ENCODE results near the gene TBKBP1. TPM values are rescaled to one million over a fixed set of nuclear protein-coding genes. Genes with fewer than 3 reads are reported as not detected.

Gene TBKBP1
- total RNA-seq = 10 to 100 TPM in 3 of 4 donors, 1 to 10 TPM in 1; 4.0 to 15.6 (median 10.5) TPM

GRCh38 chr17:47693731-47694580, at the start of gene TBKBP1:
Gene TBKBP1, plus strand, starts transcription at chr17:47694161. Its CDS starts 1,952 bp downstream, at chr17:47696113.
- ATAC-seq (ENCODE audit: low FRiP score) (peak; percentile 17), DNase-seq (ENCODE audit: low spot score) (no peak)
- no peak for TF ChIP-seq CTCF (IDR thresholded peaks at IDR 0.05)

GRCh38 chr17:47644324-47644723, 49.6 kb upstream of the TBKBP1 start:
- no peak for ATAC-seq (ENCODE audit: low FRiP score)
- no peak for TF ChIP-seq CTCF (IDR thresholded peaks at IDR 0.05)
- no peak for DNase-seq (ENCODE audit: low spot score)

GRCh38 chr17:47649153-47649971, 44.6 kb upstream of the TBKBP1 start, which contains the start of gene KPNB1:
Gene KPNB1, plus strand, starts transcription at chr17:47649919. Its CDS starts 326 bp downstream, at chr17:47650245.
- DNase-seq (ENCODE audit: low spot score) (peak; percentile 89), ATAC-seq (ENCODE audit: low FRiP score) (peak; percentile 97)
- TF ChIP-seq CTCF (IDR thresholded peaks at IDR 0.05) = no peak

GRCh38 chr17:47649972-47650524, 43.9 kb upstream of the TBKBP1 start:
- TF ChIP-seq CTCF (IDR thresholded peaks at IDR 0.05) = no peak
- DNase-seq (ENCODE audit: low spot score) = no peak
- ATAC-seq (ENCODE audit: low FRiP score) = peak; percentile 11

- peak; percentile 79 for ATAC-seq (ENCODE audit: low FRiP score)
- DNase-seq (ENCODE audit: low spot score) = peak; percentile 70
- TF ChIP-seq CTCF (IDR thresholded peaks at IDR 0.05) = no peak
These were observed 43.1 kb upstream of the TBKBP1 start for GRCh38 chr17:47650525-47651522.

GRCh38 chr17:47651704-47652103, 42.3 kb upstream of the TBKBP1 start:
- no peak for DNase-seq (ENCODE audit: low spot score)
- no peak for ATAC-seq (ENCODE audit: low FRiP score)
- no peak for TF ChIP-seq CTCF (IDR thresholded peaks at IDR 0.05)
